ENCODE data around the gene AQP2.

Gene AQP2

DNA sequence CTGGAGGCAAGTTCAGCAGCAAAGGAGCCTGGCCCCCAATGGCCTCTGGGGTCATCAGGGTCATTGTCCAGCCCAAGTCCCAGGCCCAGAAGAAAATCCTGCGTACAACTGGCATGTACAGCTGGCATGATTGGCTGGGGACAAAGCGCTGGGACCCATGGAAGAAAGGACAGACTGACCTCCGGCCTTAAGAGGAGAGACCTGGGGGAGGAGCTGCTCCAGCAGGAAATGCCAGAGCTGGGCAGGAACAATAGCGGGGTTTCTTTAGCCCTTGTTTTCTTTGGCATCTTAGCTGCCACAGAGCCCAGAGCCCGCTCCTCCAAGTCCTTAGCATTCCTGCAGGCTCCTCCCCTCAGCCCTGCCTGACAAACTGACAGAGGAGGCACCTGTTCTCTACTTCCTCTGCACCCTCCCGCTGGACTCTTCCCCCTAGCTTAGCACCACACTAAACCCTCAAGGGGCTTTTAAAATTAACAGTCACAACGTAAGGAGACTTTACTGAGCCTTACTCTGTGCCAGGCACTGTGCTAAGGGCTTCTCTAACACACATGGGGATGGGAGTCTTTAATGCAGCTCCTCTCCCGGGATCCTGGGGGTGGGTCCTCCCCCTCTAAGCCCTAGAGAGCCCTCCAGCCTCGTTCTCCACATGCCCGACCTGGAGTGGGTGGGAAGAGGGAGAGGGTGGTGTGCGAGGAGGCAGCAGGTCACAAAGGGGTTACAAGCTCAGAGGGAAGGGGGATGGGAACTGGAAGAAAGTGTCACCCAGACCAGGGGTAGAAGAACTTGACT is 9.3 kb downstream of the AQP2 start:
- no peak overlapping the region for H3K4me3 ChIP-seq (ENCODE audit: low read depth, low read length)
- in situ Hi-C loops (cut with HindIII; ENCODE audit: low sequenced_read_pairs): no loop called here
- no peak for TF ChIP-seq CTCF (IDR thresholded peaks at IDR 0.05; ENCODE audit: low read depth, low read length)
- DNase-seq (ENCODE audit: low read depth, low spot score): peak; percentile 22

DNA sequence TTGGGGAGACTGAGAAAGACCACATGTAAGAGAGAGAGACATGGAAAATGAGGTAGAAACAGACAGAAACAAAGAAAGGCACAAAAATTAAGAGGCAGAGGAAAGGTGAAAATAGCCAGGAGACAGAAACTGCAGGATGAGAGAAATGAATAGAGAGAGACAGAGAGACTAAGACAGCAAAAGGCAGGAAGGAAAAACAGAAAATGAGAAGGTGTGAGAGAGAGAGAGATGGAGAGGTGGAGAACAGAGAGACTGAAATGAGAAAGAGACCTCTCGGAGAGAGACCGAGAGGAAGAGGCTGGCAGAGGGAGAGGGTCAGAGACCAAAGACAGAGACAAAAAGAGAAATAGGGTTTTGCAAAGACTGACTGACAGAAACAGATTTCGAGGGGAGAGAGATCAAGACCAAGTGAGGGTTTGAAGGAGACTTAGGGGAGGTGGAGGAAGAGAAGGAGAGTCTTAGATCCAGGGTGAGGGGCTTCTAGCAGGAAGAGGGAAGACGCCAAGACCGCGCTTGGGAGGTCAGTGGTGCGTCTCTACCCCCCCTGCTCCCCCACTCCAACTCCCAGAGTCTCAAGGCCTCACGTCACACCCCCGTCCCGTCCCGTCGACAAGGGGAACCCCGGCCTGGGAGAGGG is 10.1 kb downstream of the AQP2 start:
- TF ChIP-seq CTCF (IDR thresholded peaks at IDR 0.05; ENCODE audit: low read depth, low read length): no peak
- in situ Hi-C loops (cut with HindIII; ENCODE audit: low sequenced_read_pairs): no loop called here
- no peak overlapping the region for H3K4me3 ChIP-seq (ENCODE audit: low read depth, low read length)

GRCh38 chr12:49961111-49961922 is 10.8 kb downstream of the AQP2 start, which contains the start of gene AQP5:
TSS of gene AQP5 (plus strand) at chr12:49961872. CDS start at chr12:49962018, 146 bp downstream.
- no peak within 1 kb of the TSS for H3K4me3 ChIP-seq (ENCODE audit: low read depth, low read length)
- in situ Hi-C loops (cut with HindIII; ENCODE audit: low sequenced_read_pairs): no loop called here
- no peak for TF ChIP-seq CTCF (IDR thresholded peaks at IDR 0.05; ENCODE audit: low read depth, low read length)
- no peak for DNase-seq (ENCODE audit: low read depth, low spot score)

More for the DNA sequence above, 10.1 kb downstream of the AQP2 start:
- no peak for DNase-seq (ENCODE audit: low read depth, low spot score)

DNA sequence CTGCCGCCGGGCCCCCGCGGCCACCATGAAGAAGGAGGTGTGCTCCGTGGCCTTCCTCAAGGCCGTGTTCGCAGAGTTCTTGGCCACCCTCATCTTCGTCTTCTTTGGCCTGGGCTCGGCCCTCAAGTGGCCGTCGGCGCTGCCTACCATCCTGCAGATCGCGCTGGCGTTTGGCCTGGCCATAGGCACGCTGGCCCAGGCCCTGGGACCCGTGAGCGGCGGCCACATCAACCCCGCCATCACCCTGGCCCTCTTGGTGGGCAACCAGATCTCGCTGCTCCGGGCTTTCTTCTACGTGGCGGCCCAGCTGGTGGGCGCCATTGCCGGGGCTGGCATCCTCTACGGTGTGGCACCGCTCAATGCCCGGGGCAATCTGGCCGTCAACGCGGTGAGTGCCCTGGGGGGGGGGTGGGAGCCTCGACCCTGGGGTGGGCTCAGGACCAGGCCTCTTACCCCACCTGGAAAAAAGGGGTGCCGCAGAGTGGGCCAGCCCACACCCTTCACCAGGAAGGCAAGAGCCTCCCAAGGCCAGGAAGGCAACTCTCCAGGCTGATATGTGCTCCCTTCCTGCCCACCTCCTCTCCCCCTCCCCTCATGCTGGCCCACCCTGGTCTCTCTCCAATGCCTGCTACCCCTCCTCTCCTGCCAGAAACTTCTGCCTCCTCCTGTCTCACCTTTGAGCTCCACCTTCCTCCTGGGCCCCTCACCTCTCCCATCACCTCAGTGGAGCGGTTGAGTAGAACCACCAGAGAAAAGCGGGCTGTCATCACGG is 11.6 kb downstream of the AQP2 start:
- no peak for TF ChIP-seq CTCF (IDR thresholded peaks at IDR 0.05; ENCODE audit: low read depth, low read length)
- in situ Hi-C loops (cut with HindIII; ENCODE audit: low sequenced_read_pairs): no loop called here
- no peak overlapping the region for H3K4me3 ChIP-seq (ENCODE audit: low read depth, low read length)
- no peak for DNase-seq (ENCODE audit: low read depth, low spot score)

GRCh38 chr12:49962861-49963765 is 12.6 kb downstream of the AQP2 start:
- in situ Hi-C loops (cut with HindIII; ENCODE audit: low sequenced_read_pairs): no loop called here
- no peak for DNase-seq (ENCODE audit: low read depth, low spot score)
- no peak overlapping the region for H3K4me3 ChIP-seq (ENCODE audit: low read depth, low read length)
- no peak for TF ChIP-seq CTCF (IDR thresholded peaks at IDR 0.05; ENCODE audit: low read depth, low read length)

All from astrocyte of the spinal cord (primary cell).